A549 (cell line): ENCODE data around the gene CARD9.

ENCODE experiments used
- BHLHE40 ChIP-seq: IDR thresholded peaks from 2 replicates; pipeline ENCODE4 v1.6.1; 2012; ENCODE audit warnings: low read depth, low read length, inconsistent platforms
- CEBPB ChIP-seq, 2 experiments: fragments of >200 bp in 1 of 2; sonication (Bioruptor Twin) in 1 of 2; formaldehyde crosslinking in 1 of 2; IDR thresholded peaks; 2 replicates each; pipeline ENCODE4 v1.6.1; 2012 to 2016
- CTCF ChIP-seq: fragments of >200 bp; sonication (Bioruptor Twin); formaldehyde crosslinking; IDR thresholded peaks from 3 replicates; pipeline ENCODE4 v1.5.1; 2016
- ELK1 ChIP-seq: fragments of 150-350 bp; IDR thresholded peaks from 2 replicates; pipeline ENCODE4 v1.6.1; 2014; ENCODE audit warnings: low read depth, mild to moderate bottlenecking, low read length
- EP300 ChIP-seq, 2 experiments: fragments of >200 bp; sonication (Bioruptor Twin); formaldehyde crosslinking; IDR thresholded peaks; 2 replicates in 1 of 2; 3 replicates in 1 of 2; pipeline ENCODE4 v1.6.1; 2016 to 2017
- MAFK ChIP-seq: fragments of 450-650 bp; IDR thresholded peaks from 2 replicates; pipeline ENCODE4 v1.6.1; 2014; ENCODE audit not compliant: partially characterized antibody
- PHF8 ChIP-seq: fragments of 200-600 bp; sonication (generic); IDR thresholded peaks from 2 replicates; pipeline ENCODE4 v1.6.1; 2016; ENCODE audit warnings: low read depth, mild to moderate bottlenecking, antibody characterized with exemption, moderate library complexity, borderline replicate concordance
- POLR2A ChIP-seq: IDR thresholded peaks from 2 replicates; pipeline ENCODE4 v1.6.1; 2012; ENCODE audit warnings: mild to moderate bottlenecking, low read length
- RAD21 ChIP-seq, 2 experiments: fragments of >200 bp in 1 of 2; sonication (Bioruptor Twin) in 1 of 2; formaldehyde crosslinking in 1 of 2; IDR thresholded peaks in 1 of 2; conservative IDR thresholded peaks in 1 of 2; 2 replicates in 1 of 2; 3 replicates in 1 of 2; pipeline ENCODE4 v1.6.1; 2012 to 2018; ENCODE audit warnings: inconsistent platforms in 1 of 2
- RFX5 ChIP-seq: fragments of 450-650 bp; IDR thresholded peaks from 2 replicates; pipeline ENCODE4 v1.7.1; 2014; ENCODE audit warnings: antibody characterized with exemption, mild to moderate bottlenecking, moderate library complexity
- SREBF2 ChIP-seq: fragments of 450-650 bp; IDR thresholded peaks from 2 replicates; pipeline ENCODE4 v1.6.1; 2014; ENCODE audit warnings: mild to moderate bottlenecking, moderate library complexity
- ZFP36 ChIP-seq: fragments of 450-650 bp; IDR thresholded peaks from 2 replicates; pipeline ENCODE4 v1.6.1; 2014; ENCODE audit warnings: borderline replicate concordance; ENCODE audit not compliant: partially characterized antibody

GRCh38 chr9:136322756-136323330 lies 50.6 kb downstream of the CARD9 start:
- TF ChIP-seq POLR2A (no peak), SREBF2 (no peak), ZFP36 (no peak), PHF8 (no peak), CEBPB (IDR thresholded peaks at IDR 0.05) (no peak), MAFK (no peak), BHLHE40 (no peak), CTCF (no peak), RFX5 (no peak), ELK1 (no peak), EP300 (IDR thresholded peaks at IDR 0.05) (no peak), RAD21 (conservative IDR thresholded peaks at IDR 0.05 in 1 of 2, IDR thresholded peaks at IDR 0.05 in 1 of 2) (no peak)
